Activated naive CD4-positive, alpha-beta T cell (primary cell): ENCODE data around the gene RAMP2.
"Not testable (repeated sequence)": the region's sequence is repeated elsewhere in the genome, so short reads cannot be mapped to it uniquely, and the experiment has no call there.

ENCODE experiments used
- DNase-seq, 4 experiments: peaks; one replicate each; lab custom pipeline; 2025; lab: John Stamatoyannopoulos, UW

The RAMP2 gene, protein sequence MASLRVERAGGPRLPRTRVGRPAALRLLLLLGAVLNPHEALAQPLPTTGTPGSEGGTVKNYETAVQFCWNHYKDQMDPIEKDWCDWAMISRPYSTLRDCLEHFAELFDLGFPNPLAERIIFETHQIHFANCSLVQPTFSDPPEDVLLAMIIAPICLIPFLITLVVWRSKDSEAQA

GRCh38 chr17:42760652-42761581, at the start of gene RAMP2:
RAMP2 (plus strand) TSS chr17:42761227; CDS start chr17:42761262, 35 bp downstream.
- peak in 1 of 4 experiments; percentile 18 for DNase-seq

- DNase-seq, result no peak
These were observed 39.9 kb upstream of the RAMP2 start for GRCh38 chr17:42720996-42721583.

DNA sequence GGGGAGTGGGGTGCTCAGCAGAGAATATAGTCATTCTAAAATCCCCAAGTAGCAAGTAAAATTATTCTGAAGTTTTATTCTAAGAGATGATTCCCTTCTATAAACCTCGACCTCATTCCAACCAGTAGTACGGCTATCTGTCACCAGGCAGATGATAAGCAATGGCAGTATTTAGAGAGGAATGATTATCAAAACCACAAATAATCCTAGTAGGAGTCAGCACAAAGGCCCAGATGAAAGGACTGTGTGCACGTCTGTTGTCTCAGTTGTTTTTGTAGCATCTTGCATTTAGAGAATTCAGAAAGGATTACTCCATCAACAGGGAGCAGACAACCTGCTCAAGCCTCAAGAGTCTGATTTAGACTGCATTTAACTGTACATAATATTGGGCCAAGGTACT, 37.4 kb upstream of the RAMP2 start:
- no peak for DNase-seq

DNA sequence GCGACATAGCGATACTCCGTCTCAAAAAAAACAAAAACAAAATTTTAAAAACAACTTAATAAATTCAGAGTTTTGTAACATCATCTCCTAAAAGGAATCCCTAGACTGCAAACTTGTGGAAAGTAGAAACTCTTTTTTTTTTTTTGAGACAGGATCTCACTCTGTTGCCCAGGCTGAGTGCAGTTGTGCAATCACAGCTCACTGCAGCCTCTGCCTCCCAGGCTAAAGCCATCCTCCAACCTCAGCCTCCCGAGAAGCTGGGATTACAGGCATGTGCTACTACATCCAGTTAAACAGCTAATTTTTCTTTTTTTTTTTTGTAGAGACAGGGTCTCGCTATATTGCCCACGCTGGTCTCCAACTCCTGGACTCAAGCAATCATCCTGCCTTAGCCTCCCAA, 35.9 kb upstream of the RAMP2 start:
- DNase-seq, result no peak

DNA sequence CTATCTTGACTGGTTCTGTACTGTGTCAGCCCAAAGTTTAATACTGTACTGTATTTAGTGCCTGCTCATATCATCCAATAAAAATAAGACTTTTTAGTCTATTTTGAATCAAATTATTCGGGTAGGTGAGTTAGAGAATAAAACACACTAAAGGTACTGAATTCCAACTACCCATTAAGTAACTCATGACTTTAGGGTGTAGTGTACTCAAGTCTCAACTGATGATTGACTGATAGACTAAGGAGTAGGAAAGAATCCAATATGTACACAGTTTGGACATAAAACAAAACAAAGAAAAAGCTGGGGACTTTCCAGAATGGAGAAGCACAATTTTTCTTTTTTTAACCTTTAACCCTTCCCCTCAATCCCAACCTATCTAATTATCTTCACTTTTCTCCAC, 20.3 kb upstream of the RAMP2 start:
- DNase-seq, result no peak

DNA sequence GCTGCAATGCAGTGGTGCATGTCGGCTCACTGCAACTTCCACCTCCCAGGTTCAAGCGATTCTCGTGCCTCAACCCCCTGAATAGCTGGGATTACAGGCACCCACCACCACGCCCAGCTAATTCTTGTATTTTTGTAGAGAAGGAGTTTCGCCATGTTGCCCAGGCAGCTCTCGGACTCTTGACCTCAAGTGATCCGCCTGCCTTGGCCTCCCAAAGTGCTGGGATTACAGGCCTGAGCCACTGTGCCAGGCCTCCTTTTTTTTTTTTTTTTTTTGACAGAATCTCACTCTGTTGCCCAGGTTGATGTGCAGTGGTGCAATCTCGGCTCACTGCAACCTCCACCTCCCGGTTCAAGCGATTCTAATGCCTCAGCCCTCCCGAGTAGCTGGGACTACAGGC, 18.1 kb upstream of the RAMP2 start:
- DNase-seq, result not testable (repeated sequence)

DNA sequence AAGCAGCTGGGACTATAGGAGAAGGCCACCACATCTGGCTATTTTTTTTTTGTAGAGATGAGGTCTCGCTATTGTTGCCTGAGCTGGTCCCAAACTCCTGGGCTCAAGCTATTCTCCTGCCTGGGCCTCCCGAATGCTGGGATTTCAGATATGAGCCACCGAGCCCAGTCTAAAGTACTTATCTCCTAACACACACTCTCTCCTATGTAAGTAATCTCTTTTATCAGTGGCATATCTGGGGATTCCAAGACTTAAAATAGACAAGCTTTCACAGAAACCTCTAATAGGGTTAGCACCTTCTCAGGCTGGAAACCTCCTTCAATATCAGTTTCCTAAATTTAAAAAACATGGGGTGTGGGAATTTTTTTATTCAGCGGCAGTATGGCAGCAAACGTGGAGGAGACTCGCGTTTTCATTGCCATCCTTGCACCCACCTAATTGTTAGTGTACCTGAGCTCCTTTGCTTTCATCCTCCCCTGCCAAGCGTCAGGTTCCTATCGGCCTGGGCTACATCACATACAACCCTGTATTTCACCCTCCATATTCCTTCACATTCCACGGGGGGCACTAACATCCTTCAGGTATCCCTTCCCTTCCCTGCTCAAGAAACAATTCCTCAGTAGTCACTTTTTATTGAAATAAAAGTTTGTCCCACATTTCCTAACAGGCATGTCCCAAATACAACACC, 17.3 kb upstream of the RAMP2 start:
- DNase-seq, result no peak

GRCh38 chr17:42744283-42744805, 16.7 kb upstream of the RAMP2 start:
- DNase-seq, result peak; percentile 40 to 64 (median 54)

DNA sequence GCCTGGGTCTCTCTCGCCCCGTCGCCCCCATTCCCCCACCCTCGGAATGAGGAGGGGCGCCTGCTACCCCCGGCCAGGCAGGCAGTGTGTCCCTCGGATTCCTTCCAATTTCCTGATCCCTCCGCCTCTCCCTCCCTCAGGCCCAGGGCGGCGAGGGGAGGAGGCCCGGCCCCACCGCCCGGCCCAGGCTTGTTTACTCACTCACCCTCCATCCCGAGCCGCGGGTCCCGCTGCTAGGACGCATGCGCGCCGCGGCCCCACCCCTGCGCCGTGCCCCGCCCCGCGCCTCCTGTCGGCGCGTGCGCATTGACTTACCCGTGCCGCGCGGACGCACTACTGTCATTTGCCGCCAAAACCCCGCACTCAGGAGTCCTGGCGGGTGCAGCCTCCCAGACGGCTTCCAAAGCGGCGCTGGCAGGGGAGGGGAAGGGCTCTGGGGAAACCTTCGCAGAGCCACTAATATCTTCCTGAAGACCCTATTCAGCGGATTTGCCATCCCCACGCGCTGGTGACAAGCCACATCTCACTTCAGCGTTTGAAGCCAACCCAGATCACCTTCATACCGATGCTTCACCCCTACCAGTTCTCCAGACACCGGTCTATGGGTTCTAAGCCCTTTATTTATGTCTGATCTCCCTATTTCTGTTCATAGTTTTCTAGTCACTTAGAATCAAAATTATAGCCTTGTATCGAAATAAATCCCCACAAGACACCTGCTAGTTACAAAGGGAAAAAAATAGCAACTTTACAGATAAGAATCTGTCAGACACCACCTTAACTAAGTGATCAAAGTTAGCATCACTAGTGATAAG, 16.0 kb upstream of the RAMP2 start, which contains the start of gene EZH1:
EZH1 (minus strand) TSS at position 235 of the 812 bp plus-strand sequence. CDS start 16,099 bp downstream, outside the sequence.
- peak; percentile 75 to 89 (median 78) for DNase-seq

GRCh38 chr17:42748202-42748907, 12.7 kb upstream of the RAMP2 start:
- DNase-seq, result no peak

DNA sequence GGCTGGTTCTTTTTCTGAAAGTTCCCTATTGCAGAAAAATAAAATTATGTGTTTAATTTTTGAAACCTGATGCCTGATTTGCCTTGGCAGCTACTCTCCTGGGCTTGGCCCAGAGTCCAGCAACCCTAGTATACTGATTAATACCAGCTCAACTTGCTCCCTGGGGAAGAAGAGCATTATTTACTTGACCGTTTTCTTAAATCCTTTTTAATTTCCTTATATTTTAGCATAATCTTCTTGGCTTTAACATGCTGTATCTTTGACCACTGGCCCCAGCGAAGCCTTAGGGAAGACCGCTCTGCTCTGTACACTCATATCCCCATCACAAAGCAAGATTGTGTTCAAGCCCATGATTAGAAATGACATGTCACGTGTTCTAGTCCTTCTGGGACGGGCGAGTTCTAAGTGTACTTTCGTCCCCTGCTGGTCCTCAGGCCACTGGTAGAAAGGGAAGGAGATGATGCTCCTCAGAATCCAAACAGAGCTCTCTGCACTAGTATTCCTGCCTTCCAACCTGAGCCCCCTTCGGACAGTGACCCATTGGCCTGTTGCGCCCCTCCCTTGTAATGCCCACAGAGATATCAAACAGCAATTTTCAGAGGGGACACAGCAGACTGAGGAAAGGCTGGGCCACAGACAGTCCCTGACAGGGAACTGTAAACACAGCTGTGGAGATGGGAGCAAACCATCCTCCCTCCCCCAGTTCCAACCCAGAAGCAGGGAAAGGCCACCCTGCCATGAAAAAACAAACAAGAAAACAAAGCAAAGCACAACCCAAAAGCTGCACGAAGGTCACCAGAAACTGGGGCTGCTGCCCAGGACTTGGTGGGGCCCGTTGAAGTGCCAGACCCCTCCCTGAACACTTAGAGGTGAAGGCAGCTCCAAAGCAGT, 11.9 kb upstream of the RAMP2 start:
- no peak for DNase-seq

- DNase-seq, result no peak
These were observed 10.2 kb upstream of the RAMP2 start for GRCh38 chr17:42750739-42751344.

DNA sequence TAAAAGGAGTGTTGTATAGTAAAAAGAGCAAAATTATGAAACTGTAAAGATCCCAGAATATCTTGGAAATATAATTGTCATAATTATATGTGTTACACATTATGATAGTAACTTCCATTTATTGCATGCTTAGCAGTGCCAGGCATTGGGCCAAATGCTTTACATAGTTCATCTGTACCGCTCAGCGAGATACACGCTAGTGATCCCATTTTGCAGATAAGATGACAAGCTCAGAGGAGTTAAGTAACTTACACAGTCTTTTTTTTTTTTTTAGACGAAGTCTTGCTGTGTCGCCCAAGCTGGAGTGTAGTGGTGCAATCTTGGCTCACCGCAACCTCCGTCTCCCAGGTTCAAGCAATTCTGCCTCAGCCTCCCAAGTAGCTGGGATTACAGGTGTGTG, 9.4 kb upstream of the RAMP2 start:
- DNase-seq, result no peak

- DNase-seq, result no peak
These were observed 6.2 kb upstream of the RAMP2 start for GRCh38 chr17:42754782-42755181.

DNA sequence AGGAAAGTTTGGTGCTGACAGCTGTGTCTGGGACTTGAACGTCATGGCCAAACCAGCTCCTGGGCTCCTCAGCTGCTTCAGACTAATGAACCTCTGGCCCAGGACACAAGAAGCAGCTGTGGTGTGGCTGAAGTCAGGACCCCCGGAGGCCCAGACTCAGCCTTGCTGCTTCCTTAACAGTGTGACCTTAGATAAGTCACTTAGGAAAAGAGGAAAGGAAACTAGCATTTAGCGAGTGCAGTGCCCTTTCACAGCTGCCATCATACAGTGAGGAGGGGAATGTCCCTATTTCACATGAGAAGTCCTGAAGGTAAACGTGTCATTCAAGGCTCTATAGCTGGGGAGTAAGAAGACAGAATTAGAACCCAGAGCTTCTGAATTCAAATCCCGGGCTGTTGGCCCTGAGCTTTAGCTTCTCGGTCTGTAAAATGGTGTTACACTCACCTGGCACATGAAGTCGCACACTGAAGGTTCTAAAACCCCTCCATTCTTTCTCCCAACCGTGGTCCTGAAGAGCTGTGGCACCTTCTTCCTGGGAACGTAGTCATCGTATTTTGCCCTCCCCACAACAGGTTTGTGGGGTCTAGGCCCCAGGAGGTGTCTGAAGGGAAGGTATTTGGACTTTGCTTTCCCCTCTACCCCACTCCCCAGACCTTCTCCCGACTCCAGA, 910 bp upstream of the RAMP2 start:
- no peak for DNase-seq

DNA sequence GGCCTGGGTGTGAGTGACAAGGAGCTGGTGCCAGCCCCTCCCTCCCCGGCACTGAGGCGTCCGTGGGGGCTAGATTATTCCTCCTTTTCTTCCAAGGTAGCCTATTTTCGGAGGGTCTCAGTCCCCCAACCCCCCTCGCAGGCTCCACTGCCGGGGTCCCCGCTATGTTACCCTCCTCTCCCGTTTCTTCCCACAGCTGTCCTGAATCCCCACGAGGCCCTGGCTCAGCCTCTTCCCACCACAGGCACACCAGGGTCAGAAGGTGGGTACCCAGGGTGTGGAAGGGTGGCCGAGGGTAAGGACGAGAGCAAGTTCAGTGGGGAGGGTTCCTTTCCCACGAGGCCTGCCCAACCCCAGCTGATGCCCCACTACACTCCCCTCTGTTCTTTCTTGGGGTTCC, 611 bp downstream of the RAMP2 start:
- no peak for DNase-seq

- no peak for DNase-seq
These were observed 5.1 kb downstream of the RAMP2 start for GRCh38 chr17:42766124-42766523.

- DNase-seq, result no peak
These were observed 6.5 kb downstream of the RAMP2 start for GRCh38 chr17:42767512-42767911.
